ENCODE results near the gene MICALL2.

The MICALL2 gene

DNA sequence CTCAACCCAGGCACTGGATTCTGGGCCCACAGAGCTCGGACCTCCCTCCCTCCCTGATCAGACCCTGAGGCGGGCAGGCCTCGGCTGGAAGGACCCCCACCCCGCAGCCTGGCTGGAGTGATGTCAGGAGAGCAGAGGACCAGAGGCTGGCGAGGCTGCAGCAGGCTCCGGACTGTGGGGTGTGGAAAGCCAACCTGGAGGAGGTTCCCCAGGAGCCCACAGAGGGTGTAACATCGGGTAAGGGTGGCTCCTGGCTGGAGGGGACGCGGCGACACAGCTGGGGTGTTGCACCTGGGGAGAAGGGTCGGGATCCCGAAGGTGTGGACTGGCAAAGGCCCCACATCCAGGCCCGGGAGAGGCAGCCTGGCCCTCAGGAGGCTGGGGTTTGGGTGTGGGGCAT, 8.9 kb upstream of the MICALL2 start:
- Histone ChIP-seq H3K4me2 (no peak overlapping the region), H2AFZ (ENCODE audit: low read depth) (no peak overlapping the region), H3K9ac (no peak overlapping the region), H3K27ac (no peak overlapping the region), H4K20me1 (ENCODE audit: insufficient read depth) (no peaks in the 10 kb centered on the region), H3K4me1 (ENCODE audit: low read depth, poor library complexity, severe bottlenecking) (peaks cover 14% of the 10 kb centered on the region), H3K36me3 (ENCODE audit: insufficient read depth) (no peaks in the 10 kb centered on the region), H3K27me3 (ENCODE audit: insufficient read depth, low read depth) (no peaks in the 10 kb centered on the region), H3K79me2 (ENCODE audit: insufficient read depth, low read depth) (no peaks in the 10 kb centered on the region), H3K4me3 (IDR thresholded peaks at IDR 0.05; ENCODE audit: insufficient read depth, low read depth, low read length) (no peak overlapping the region)
- TF ChIP-seq, protein P1, sequence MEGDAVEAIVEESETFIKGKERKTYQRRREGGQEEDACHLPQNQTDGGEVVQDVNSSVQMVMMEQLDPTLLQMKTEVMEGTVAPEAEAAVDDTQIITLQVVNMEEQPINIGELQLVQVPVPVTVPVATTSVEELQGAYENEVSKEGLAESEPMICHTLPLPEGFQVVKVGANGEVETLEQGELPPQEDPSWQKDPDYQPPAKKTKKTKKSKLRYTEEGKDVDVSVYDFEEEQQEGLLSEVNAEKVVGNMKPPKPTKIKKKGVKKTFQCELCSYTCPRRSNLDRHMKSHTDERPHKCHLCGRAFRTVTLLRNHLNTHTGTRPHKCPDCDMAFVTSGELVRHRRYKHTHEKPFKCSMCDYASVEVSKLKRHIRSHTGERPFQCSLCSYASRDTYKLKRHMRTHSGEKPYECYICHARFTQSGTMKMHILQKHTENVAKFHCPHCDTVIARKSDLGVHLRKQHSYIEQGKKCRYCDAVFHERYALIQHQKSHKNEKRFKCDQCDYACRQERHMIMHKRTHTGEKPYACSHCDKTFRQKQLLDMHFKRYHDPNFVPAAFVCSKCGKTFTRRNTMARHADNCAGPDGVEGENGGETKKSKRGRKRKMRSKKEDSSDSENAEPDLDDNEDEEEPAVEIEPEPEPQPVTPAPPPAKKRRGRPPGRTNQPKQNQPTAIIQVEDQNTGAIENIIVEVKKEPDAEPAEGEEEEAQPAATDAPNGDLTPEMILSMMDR (conservative IDR thresholded peaks at IDR 0.05; ENCODE audit: low read depth, low read length), result no peak

DNA sequence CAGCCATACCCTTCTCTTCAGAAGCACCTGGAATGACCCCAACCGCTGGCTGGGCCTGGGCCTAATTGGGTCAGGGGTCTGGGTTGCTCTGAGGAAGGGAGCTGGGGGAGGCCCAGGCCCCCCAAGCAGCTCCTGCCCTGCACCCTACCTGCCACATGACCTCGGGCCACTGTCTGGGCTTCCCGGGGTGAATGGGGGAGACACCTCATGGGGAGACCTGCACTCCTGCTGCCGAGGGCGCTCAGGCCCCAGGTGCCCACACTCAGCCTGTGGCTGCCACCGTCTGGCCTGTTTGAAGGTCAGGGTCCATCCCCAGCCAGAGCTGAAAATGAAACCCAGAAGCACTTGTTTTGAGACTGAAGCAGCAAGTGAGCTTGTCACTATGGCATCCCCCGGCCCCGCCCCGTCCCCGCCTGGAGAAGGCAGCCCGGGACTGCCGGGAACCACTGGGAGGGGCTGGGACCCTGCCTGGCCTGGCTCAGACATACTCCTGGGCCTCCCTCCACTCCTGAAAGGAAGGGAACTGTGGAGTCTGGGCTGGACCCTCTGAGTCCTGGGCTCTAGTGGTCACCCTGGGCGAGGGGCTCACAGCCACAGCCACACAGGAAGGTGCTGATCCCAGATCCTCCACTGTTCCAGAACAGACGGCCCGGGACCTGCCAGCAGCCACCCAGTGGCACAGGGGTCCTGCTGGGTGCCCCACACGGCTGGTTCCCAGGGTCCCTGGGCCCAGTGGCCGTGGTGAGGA, 7.4 kb upstream of the MICALL2 start:
- Histone ChIP-seq H3K36me3 (ENCODE audit: insufficient read depth) (no peaks in the 10 kb centered on the region), H2AFZ (ENCODE audit: low read depth) (peak overlapping the region; percentile 8; the same call in 1 of the 2 replicates), H3K4me3 (IDR thresholded peaks at IDR 0.05; ENCODE audit: insufficient read depth, low read depth, low read length) (no peak overlapping the region), H3K27me3 (ENCODE audit: insufficient read depth, low read depth) (no peaks in the 10 kb centered on the region; the same call in 1 of the 2 replicates), H3K27ac (peak overlapping the region; percentile 63), H3K79me2 (ENCODE audit: insufficient read depth, low read depth) (no peaks in the 10 kb centered on the region), H3K4me2 (peak overlapping the region; percentile 84), H3K9ac (peak overlapping the region; percentile 46; the same call in 1 of the 2 replicates), H3K4me1 (ENCODE audit: low read depth, poor library complexity, severe bottlenecking) (peaks cover 19% of the 10 kb centered on the region), H4K20me1 (ENCODE audit: insufficient read depth) (no peaks in the 10 kb centered on the region)
- TF ChIP-seq, protein P1 (conservative IDR thresholded peaks at IDR 0.05; ENCODE audit: low read depth, low read length), result no peak

DNA sequence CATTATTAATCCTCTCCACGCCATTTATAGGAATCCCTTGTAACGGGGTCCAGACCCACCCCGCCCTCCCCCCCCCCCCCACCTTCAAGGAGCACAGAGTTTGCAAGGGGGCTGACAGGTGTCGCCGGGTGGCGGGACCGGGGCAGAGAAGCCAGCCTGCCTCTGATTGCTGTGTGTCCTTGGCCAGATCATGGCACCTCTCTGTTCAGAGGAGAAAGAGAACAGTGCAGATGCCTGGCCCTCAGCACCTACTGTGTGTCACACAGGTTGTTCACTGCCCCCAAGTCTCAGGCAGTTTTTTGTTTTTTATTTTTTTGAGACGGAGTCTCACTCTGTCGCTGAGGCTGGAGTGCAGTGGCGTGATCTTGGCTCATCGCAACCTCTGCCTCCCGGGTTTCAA, 5.4 kb upstream of the MICALL2 start:
- no peak overlapping the region for H3K9ac ChIP-seq
- H4K20me1 ChIP-seq (ENCODE audit: insufficient read depth), result no peaks in the 10 kb centered on the region
- peaks cover 28% of the 10 kb centered on the region for H3K4me1 ChIP-seq (ENCODE audit: low read depth, poor library complexity, severe bottlenecking)
- H2AFZ ChIP-seq (ENCODE audit: low read depth), result no peak overlapping the region
- no peaks in the 10 kb centered on the region for H3K36me3 ChIP-seq (ENCODE audit: insufficient read depth)
- TF ChIP-seq, protein P1 (conservative IDR thresholded peaks at IDR 0.05; ENCODE audit: low read depth, low read length), result no peak
- no peaks in the 10 kb centered on the region; the same call in 1 of the 2 replicates for H3K27me3 ChIP-seq (ENCODE audit: insufficient read depth, low read depth)
- no peak overlapping the region for H3K4me2 ChIP-seq
- no peak overlapping the region for H3K4me3 ChIP-seq (IDR thresholded peaks at IDR 0.05; ENCODE audit: insufficient read depth, low read depth, low read length)
- no peaks in the 10 kb centered on the region for H3K79me2 ChIP-seq (ENCODE audit: insufficient read depth, low read depth)
- no peak overlapping the region for H3K27ac ChIP-seq

DNA sequence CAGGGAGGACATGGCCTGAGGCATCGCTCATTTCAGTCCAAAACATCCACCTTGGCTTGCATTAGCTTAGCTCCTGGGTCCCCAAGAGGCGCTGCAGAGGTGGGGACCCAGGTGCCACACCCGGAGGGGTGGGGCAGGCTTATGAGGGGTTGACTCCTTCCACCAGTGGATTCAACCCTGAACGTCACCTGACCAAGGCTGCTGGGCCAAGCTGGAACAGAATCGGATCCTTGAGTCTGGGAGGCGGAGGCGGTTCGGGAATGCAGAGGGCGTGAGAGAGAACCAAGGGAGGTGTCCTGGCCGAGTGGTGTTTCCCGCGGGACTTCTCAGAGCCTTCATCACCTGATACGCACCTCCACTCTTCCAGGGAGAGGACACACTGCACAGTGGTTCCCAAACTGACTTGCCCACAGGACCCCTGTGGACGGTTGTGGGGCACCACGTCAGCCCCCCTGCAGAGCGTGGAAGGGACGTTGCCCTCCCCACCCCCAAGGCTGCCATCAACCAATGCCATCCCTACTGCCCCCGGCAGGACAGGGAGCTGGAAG, 4.5 kb upstream of the MICALL2 start:
- TF ChIP-seq, protein P1 (conservative IDR thresholded peaks at IDR 0.05; ENCODE audit: low read depth, low read length), result no peak
- Histone ChIP-seq H3K9ac (no peak overlapping the region), H4K20me1 (ENCODE audit: insufficient read depth) (no peaks in the 10 kb centered on the region), H3K4me3 (IDR thresholded peaks at IDR 0.05; ENCODE audit: insufficient read depth, low read depth, low read length) (no peak overlapping the region), H3K27me3 (ENCODE audit: insufficient read depth, low read depth) (peaks cover under 1% of the 10 kb centered on the region; the same call in 1 of the 2 replicates), H3K4me2 (no peak overlapping the region), H3K27ac (no peak overlapping the region), H3K4me1 (ENCODE audit: low read depth, poor library complexity, severe bottlenecking) (peaks cover 28% of the 10 kb centered on the region), H3K36me3 (ENCODE audit: insufficient read depth) (no peaks in the 10 kb centered on the region), H3K79me2 (ENCODE audit: insufficient read depth, low read depth) (no peaks in the 10 kb centered on the region), H2AFZ (ENCODE audit: low read depth) (no peak overlapping the region)

Data from KMS-11 (cell line).